Measurements from ENCODE around the gene CHGA. TPM values are rescaled to one million over a fixed set of nuclear protein-coding genes. Genes with fewer than 3 reads are reported as not detected.

Gene CHGA
- total RNA-seq, 2 donors from 2014 or later = not detected

- peaks cover 49% of the 10 kb centered on the region for H3K36me3 Mint-ChIP-seq (ENCODE audit: low read depth)
- H3K4me3 Mint-ChIP-seq = no peak overlapping the region
- H3K27me3 Mint-ChIP-seq = no peaks in the 10 kb centered on the region
- no peak overlapping the region for H3K27ac Mint-ChIP-seq
- peaks cover 26% of the 10 kb centered on the region for H3K9me3 Mint-ChIP-seq
- ATAC-seq (replicated peaks) = no peak
- H3K4me1 Mint-ChIP-seq = peaks cover 6% of the 10 kb centered on the region
Observed at GRCh38 chr14:92978229-92979021, 55.5 kb downstream of the CHGA start.

DNA sequence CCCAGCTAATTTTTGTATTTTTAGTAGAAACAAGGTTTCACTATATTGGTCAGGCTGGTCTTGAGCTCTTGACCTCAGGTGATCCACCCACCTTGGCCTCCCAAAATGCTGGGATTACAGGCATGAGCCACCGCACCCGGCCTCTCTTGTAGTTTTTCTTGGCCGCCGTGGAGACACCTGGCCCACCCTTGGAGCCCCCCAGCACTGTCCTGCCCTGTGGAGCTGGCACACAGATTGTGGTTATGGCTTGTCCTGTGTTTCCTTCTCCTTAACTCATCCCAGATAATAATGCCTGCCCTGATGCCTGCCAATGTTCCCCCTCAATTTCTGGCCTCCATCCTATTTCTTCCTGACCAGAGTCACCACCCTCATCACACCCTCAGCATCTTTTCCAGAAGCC lies 57.9 kb downstream of the CHGA start:
- H3K27me3 Mint-ChIP-seq = no peaks in the 10 kb centered on the region
- no peak overlapping the region for H3K4me3 Mint-ChIP-seq
- H3K36me3 Mint-ChIP-seq (ENCODE audit: low read depth) = peaks cover 57% of the 10 kb centered on the region
- H3K4me1 Mint-ChIP-seq = peaks cover 6% of the 10 kb centered on the region
- H3K9me3 Mint-ChIP-seq = peaks cover 25% of the 10 kb centered on the region
- no peak for ATAC-seq (replicated peaks)
- no peak overlapping the region for H3K27ac Mint-ChIP-seq

DNA sequence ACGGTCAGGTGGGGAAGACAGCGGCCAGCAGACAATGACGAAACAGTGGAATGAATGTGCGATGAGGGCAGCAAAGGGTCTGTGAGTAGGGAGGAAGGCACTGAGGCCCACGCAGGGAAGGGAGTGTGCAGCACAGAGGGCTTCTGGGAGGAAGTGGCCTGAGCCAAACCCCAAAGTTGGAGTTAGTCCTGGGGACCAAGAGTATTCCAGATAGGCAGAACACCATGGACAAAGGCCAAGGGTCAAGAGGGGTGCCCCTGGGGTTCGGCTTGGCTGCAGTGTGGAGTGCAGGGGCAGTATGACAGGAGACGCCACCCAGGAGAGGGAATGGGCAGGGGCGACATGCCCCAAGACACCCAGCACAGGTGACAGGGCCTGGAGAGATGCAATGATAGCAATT lies 58.8 kb downstream of the CHGA start:
- Mint-ChIP-seq H3K4me1 (peaks cover 6% of the 10 kb centered on the region), H3K27ac (no peak overlapping the region), H3K4me3 (no peak overlapping the region), H3K9me3 (peaks cover 21% of the 10 kb centered on the region), H3K36me3 (ENCODE audit: low read depth) (peaks cover 54% of the 10 kb centered on the region), H3K27me3 (no peaks in the 10 kb centered on the region)
- ATAC-seq (replicated peaks) = no peak

DNA sequence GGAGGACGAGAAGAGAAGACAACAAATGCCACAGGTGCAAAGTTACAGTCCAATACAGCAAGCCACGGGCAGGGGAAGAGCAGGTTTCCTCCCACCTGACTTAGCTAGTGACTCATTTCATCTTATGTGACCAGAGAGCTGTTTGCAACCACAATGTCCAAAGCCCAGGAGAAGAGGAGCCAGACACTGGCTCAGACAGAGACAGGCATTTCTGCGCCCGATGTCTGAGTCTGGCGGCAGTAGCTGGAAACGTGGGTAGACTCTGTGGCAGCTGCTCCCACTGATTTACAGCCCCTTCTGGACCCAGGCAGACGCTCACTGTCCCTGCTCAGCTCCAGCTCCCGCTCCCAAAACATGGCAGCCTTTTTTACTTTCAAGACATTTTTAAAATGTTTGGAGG lies 60.0 kb downstream of the CHGA start:
- peaks cover 6% of the 10 kb centered on the region for H3K4me1 Mint-ChIP-seq
- no peak overlapping the region for H3K4me3 Mint-ChIP-seq
- no peak overlapping the region for H3K27ac Mint-ChIP-seq
- H3K27me3 Mint-ChIP-seq = no peaks in the 10 kb centered on the region
- H3K36me3 Mint-ChIP-seq (ENCODE audit: low read depth) = peaks cover 41% of the 10 kb centered on the region
- ATAC-seq (replicated peaks) = no peak
- H3K9me3 Mint-ChIP-seq = peaks cover 15% of the 10 kb centered on the region

- peaks cover 10% of the 10 kb centered on the region for H3K9me3 Mint-ChIP-seq
- peaks cover 6% of the 10 kb centered on the region for H3K4me1 Mint-ChIP-seq
- no peak overlapping the region for H3K4me3 Mint-ChIP-seq
- H3K27me3 Mint-ChIP-seq = no peaks in the 10 kb centered on the region
- H3K36me3 Mint-ChIP-seq (ENCODE audit: low read depth) = peaks cover 28% of the 10 kb centered on the region
- no peak for ATAC-seq (replicated peaks)
- H3K27ac Mint-ChIP-seq = no peak overlapping the region
Observed at GRCh38 chr14:92984082-92984788, 61.3 kb downstream of the CHGA start.

Other genes with a start within 250 kb of the CHGA start
- gene LGMN, start 174.5 kb upstream of the CHGA start, total RNA-seq = 10 to 100 TPM in 1 of 2 donors, 1 to 10 TPM in 1; 3.6 to 16.5 TPM
- 10 to 100 TPM; 18.8 to 19.5 TPM for gene GOLGA5, start 128.8 kb upstream of the CHGA start, total RNA-seq
- gene ITPK1, start 192.8 kb downstream of the CHGA start, total RNA-seq = 10 to 100 TPM; 32.1 to 48.9 TPM

Data from activated T-helper 17 cell treated with anti-CD3 and anti-CD28 coated beads, Interleukin-2, amount 50 U/mL, for 72 hours (primary cell).